K562 (cell line): ENCODE data around the gene NUTM1. TPM values are rescaled to one million over a fixed set of nuclear protein-coding genes. Genes with fewer than 3 reads are reported as not detected.

ENCODE experiments used
- ATF7 ChIP-seq: fragments of 450-650 bp; IDR thresholded peaks from 2 replicates; pipeline ENCODE4 v1.7.1; 2014; ENCODE audit warnings: mild to moderate bottlenecking, moderate library complexity
- CREB1 ChIP-seq, 2 experiments: sonication (generic) in 1 of 2; formaldehyde crosslinking in 1 of 2; IDR thresholded peaks; 2 replicates each; pipeline versions ENCODE4 v1.6.1 to v1.8.0; 2012 to 2022; ENCODE audit warnings: inconsistent platforms in 1 of 2, mild to moderate bottlenecking in 1 of 2, missing genetic modification reagents in 1 of 2, moderate library complexity in 1 of 2
- CSDE1 ChIP-seq, 2 experiments: fragments of 450-650 bp; IDR thresholded peaks; 2 replicates each; pipeline ENCODE4 v1.6.1; 2016; ENCODE audit warnings: mild to moderate bottlenecking in 1 of 2
- DNMT1 ChIP-seq: fragments of 450-650 bp; IDR thresholded peaks from 2 replicates; pipeline ENCODE4 v1.6.1; 2016; ENCODE audit warnings: antibody characterized with exemption, mild to moderate bottlenecking
- E2F3 ChIP-seq: fragments of 250-450 bp; sonication (Bioruptor Pico); IDR thresholded peaks from 2 replicates; pipeline ENCODE4 v1.4.0; 2020; ENCODE audit warnings: mild to moderate bottlenecking
- ERF ChIP-seq: fragments of 450-650 bp; formaldehyde crosslinking; IDR thresholded peaks from 2 replicates; pipeline ENCODE4 v1.4.0; 2020; ENCODE audit warnings: mild to moderate bottlenecking, mixed read lengths
- FOXJ2 ChIP-seq: fragments of 200-800 bp; sonication (Bioruptor generic); IDR thresholded peaks from 2 replicates; pipeline ENCODE4 v1.6.1; 2016; ENCODE audit warnings: missing genetic modification characterization, missing compliant biosample characterization
- FOXK2 ChIP-seq, 2 experiments: fragments of 450-650 bp; IDR thresholded peaks in 1 of 2; conservative IDR thresholded peaks in 1 of 2; 2 replicates each; pipeline ENCODE4 v1.6.1; 2016; ENCODE audit warnings: low read depth in 2 of 2, mild to moderate bottlenecking in 1 of 2
- GABPA ChIP-seq: fragments of 200-800 bp; sonication (Bioruptor generic); conservative IDR thresholded peaks from 2 replicates; pipeline ENCODE4 v1.6.1; 2016; ENCODE audit warnings: low read depth, missing genetic modification characterization, missing compliant biosample characterization
- KAT8 ChIP-seq: fragments of 450-650 bp; IDR thresholded peaks from 2 replicates; pipeline ENCODE4 v1.6.1; 2016; ENCODE audit warnings: low read depth, mild to moderate bottlenecking
- NR2C2 ChIP-seq, 2 experiments: fragments of 200-800 bp in 1 of 2; sonication (Bioruptor generic) in 1 of 2; sonication (generic) in 1 of 2; formaldehyde crosslinking in 1 of 2; IDR thresholded peaks; 2 replicates each; pipeline versions ENCODE4 v1.6.1 to v1.8.0; 2016 to 2022; ENCODE audit warnings: mild to moderate bottlenecking in 1 of 2, missing compliant biosample characterization in 1 of 2, missing genetic modification characterization in 1 of 2, missing genetic modification reagents in 1 of 2
- RBBP5 ChIP-seq: fragments of 200-600 bp; sonication (generic); IDR thresholded peaks from 2 replicates; pipeline ENCODE4 v1.6.1; 2012; ENCODE audit warnings: borderline replicate concordance, mild to moderate bottlenecking, low read length, control low read depth, inconsistent platforms; ENCODE audit not compliant: insufficient read depth, poor library complexity, severe bottlenecking
- SOX6 ChIP-seq: fragments of 450-650 bp; IDR thresholded peaks from 2 replicates; pipeline ENCODE4 v1.6.1; 2014; ENCODE audit warnings: mild to moderate bottlenecking
- SP2 ChIP-seq: IDR thresholded peaks from 2 replicates; pipeline ENCODE4 v1.6.1; 2011; ENCODE audit warnings: mild to moderate bottlenecking, low read depth, low read length, moderate library complexity; ENCODE audit not compliant: poor library complexity, severe bottlenecking; ENCODE audit errors: extremely low read depth
- ZNF12 ChIP-seq: sonication (generic); formaldehyde crosslinking; IDR thresholded peaks from 2 replicates; pipeline ENCODE4 v1.4.0; 2020; ENCODE audit warnings: mild to moderate bottlenecking, missing genetic modification reagents
- ZNF121 ChIP-seq: sonication (generic); formaldehyde crosslinking; conservative IDR thresholded peaks from 2 replicates; pipeline ENCODE4 v1.8.0; 2022; ENCODE audit warnings: missing genetic modification reagents
- polyA plus RNA-seq, 8 experiments: library from polyadenylated mRNA; depleted of rRNA in 4 of 8; stranded (reverse) in 5 of 8; unstranded in 3 of 8; fragments of >200 nt; fragmentation: Nextera tagmentation in 2 of 8; fragmentation: Illumina TruSeq in 1 of 8; extraction: Ambion mirVana in 2 of 8; extraction: Trizol in 1 of 8; gene quantifications; 2 replicates each; pipeline versions ENCODE4 v1.2.1 to v1.2.3, GENCODE V29; 2011 to 2014; ENCODE audit warnings: inconsistent platforms in 1 of 8, missing spikeins in 1 of 8
- total RNA-seq, 7 experiments: library from RNA; depleted of rRNA in 6 of 7; stranded (reverse); fragments of >200 nt in 6 of 7; fragmentation: Illumina TruSeq in 2 of 7; extraction: Trizol in 2 of 7; gene quantifications; 2 replicates each; pipeline versions ENCODE4 v1.2.1 to v1.2.3, GENCODE V29; 2011 to 2021; ENCODE audit warnings: low replicate concordance in 1 of 7
- TF ChIP-seq, protein P1 (sequence below): IDR thresholded peaks from 2 replicates; pipeline ENCODE4 v1.6.1; 2012; ENCODE audit warnings: low read depth, low read length, improper control_type of control experiment, borderline replicate concordance
- TF ChIP-seq, protein P2 (sequence below): fragments of 450-650 bp; IDR thresholded peaks from 2 replicates; pipeline ENCODE4 v1.6.1; 2016; ENCODE audit warnings: borderline replicate concordance
- TF ChIP-seq, protein P3 (sequence below): fragments of 200-800 bp; sonication (Bioruptor generic); IDR thresholded peaks from 2 replicates; pipeline ENCODE4 v1.6.1; 2017; ENCODE audit warnings: missing genetic modification characterization, missing compliant biosample characterization
- TF ChIP-seq, protein P4 (sequence below): fragments of 450-650 bp; IDR thresholded peaks from 2 replicates; pipeline ENCODE4 v1.6.1; 2014; ENCODE audit warnings: low read depth, mild to moderate bottlenecking, moderate library complexity, borderline replicate concordance

Gene NUTM1
- total and polyA plus RNA-seq, 9 of the 15 experiments (the other 6 are each of a cell fraction or from before 2014, with no cell fraction given): 0.01 to 0.05 (median 0.04) TPM; not detected in 4

DNA sequence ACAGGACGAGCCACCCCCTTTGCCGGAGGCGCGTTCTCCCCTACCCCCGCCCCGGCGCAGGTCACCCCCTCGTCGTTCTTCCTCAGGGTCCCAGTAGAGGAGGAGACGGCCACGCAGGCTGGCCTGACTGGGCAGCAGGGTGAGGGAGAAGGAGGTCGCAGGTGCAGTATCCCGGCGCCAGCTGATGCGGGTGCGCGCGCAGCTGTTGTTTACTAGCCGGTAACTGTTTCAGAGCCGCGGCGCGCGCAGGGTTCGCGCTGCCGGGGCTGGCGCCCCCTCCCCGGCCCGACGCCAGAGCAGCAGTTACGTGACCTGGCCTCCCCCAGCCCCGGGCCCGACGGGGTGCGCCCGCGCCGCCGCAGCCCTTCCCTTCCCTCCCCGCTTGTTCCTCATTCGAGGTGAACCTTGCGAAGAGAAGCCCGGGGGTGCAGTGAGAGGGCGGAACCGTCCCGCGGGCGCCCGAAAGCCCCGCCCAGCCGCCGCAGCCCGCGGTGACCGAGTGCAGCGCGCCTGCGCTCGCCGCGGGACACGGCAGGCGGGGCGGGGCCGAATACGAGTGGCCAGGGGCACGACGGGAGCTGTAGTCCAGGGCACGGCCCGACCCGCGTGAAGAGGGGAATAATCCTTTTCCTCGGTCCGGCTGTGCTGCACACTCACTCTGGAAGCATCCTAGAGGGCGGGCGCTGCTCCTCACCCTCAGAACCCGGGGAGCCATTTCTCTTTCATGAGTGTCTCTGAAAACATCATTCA, 5.4 kb upstream of the NUTM1 start, which contains the start of gene SLC12A6 (continued):
- TF ChIP-seq, protein P1, sequence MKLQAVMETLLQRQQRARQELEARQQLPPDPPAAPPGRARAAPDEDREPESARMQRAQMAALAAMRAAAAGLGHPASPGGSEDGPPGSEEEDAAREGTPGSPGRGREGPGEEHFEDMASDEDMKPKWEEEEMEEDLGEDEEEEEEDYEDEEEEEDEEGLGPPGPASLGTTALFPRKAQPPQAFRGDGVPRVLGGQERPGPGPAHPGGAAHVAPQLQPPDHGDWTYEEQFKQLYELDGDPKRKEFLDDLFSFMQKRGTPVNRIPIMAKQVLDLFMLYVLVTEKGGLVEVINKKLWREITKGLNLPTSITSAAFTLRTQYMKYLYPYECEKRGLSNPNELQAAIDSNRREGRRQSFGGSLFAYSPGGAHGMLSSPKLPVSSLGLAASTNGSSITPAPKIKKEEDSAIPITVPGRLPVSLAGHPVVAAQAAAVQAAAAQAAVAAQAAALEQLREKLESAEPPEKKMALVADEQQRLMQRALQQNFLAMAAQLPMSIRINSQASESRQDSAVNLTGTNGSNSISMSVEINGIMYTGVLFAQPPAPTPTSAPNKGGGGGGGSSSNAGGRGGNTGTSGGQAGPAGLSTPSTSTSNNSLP: no peak
- TF ChIP-seq ZNF12 (peak; percentile 50; the same call in 1 of the 2 replicates), SOX6 (peak; percentile 30; the same call in 1 of the 2 replicates), KAT8 (no peak), RBBP5 (peak; percentile 72), GABPA (peak; percentile 11; the same call in 1 of the 2 replicates), CREB1 (IDR thresholded peaks at IDR 0.05) (peak; percentile 79), CREB1 (CRISPR knock-in tag; IDR thresholded peaks at IDR 0.05) (peak; percentile 55), DNMT1 (no peak), NR2C2 (CRISPR knock-in tag; IDR thresholded peaks at IDR 0.05) (no peak), NR2C2 (tag; IDR thresholded peaks at IDR 0.05) (peak; percentile 77), ATF7 (peak; percentile 80; the same call in 1 of the 2 replicates), SP2 (no peak), CSDE1 (IDR thresholded peaks at IDR 0.05) (no peak), ZNF121 (no peak), E2F3 (CRISPR knock-in tag) (no peak), FOXK2 (conservative IDR thresholded peaks at IDR 0.05 in 1 of 2, IDR thresholded peaks at IDR 0.05 in 1 of 2; ENCODE audit: low read depth in 2 of 2) (peak; percentile 78 to 81; a peak in 3 of 4 replicates), FOXJ2 (no peak), ERF (CRISPR knock-in tag) (0 out of 2 replicates have a peak, but pooled peaks have one; percentile 24)
- TF ChIP-seq, protein P2, sequence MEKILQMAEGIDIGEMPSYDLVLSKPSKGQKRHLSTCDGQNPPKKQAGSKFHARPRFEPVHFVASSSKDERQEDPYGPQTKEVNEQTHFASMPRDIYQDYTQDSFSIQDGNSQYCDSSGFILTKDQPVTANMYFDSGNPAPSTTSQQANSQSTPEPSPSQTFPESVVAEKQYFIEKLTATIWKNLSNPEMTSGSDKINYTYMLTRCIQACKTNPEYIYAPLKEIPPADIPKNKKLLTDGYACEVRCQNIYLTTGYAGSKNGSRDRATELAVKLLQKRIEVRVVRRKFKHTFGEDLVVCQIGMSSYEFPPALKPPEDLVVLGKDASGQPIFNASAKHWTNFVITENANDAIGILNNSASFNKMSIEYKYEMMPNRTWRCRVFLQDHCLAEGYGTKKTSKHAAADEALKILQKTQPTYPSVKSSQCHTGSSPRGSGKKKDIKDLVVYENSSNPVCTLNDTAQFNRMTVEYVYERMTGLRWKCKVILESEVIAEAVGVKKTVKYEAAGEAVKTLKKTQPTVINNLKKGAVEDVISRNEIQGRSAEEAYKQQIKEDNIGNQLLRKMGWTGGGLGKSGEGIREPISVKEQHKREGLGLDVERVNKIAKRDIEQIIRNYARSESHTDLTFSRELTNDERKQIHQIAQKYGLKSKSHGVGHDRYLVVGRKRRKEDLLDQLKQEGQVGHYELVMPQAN: peak; percentile 60; the same call in 1 of the 2 replicates
- TF ChIP-seq, protein P3, sequence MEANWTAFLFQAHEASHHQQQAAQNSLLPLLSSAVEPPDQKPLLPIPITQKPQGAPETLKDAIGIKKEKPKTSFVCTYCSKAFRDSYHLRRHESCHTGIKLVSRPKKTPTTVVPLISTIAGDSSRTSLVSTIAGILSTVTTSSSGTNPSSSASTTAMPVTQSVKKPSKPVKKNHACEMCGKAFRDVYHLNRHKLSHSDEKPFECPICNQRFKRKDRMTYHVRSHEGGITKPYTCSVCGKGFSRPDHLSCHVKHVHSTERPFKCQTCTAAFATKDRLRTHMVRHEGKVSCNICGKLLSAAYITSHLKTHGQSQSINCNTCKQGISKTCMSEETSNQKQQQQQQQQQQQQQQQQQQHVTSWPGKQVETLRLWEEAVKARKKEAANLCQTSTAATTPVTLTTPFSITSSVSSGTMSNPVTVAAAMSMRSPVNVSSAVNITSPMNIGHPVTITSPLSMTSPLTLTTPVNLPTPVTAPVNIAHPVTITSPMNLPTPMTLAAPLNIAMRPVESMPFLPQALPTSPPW (CRISPR knock-in tag): peak; percentile 90
- TF ChIP-seq, protein P4, sequence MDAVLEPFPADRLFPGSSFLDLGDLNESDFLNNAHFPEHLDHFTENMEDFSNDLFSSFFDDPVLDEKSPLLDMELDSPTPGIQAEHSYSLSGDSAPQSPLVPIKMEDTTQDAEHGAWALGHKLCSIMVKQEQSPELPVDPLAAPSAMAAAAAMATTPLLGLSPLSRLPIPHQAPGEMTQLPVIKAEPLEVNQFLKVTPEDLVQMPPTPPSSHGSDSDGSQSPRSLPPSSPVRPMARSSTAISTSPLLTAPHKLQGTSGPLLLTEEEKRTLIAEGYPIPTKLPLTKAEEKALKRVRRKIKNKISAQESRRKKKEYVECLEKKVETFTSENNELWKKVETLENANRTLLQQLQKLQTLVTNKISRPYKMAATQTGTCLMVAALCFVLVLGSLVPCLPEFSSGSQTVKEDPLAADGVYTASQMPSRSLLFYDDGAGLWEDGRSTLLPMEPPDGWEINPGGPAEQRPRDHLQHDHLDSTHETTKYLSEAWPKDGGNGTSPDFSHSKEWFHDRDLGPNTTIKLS: peak; percentile 83
